HG02970 (cell line): ENCODE data around the gene ECSIT.

Experiments used
- ATAC-seq: cut with Tn5 transposase; IDR thresholded peaks from one replicate; pipeline ENCODE4 v1.9.1; 2021; ENCODE audit warnings: mild to moderate bottlenecking, moderate library complexity, moderate number of reproducible peaks; ENCODE audit not compliant: unreplicated experiment, low FRiP score

ECSIT gene

DNA sequence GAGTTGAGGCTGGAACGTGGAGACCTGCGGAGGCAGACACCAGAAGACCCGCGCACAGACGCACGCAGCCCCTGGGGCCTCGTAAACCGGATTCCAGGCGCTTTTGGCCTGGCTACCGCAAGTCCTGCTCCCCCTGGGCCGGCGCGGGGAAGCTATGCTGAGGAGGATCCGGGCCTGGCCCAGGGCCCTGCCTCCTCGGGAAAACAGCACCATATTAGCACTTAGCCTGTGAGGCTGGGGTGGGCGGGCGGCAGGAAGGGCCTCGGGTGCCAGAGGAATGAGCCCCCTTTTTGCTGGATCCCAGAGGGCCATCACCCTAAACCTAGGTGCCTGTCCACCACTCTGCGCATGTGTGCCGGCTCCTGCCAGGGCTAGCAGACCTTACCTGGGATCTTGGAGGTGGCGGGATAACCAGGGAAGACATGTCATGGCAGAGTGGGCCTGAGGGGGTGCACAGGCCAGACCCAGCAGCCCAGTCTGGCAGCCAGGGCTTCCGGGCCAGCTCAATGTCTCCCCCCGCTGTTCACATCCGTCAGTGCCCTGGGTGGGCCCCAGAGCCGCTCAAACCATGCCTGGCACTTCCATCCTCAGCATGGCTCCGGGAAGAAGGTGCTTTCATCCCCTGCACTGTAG, 22.8 kb upstream of the ECSIT start:
- ATAC-seq, result no peak

DNA sequence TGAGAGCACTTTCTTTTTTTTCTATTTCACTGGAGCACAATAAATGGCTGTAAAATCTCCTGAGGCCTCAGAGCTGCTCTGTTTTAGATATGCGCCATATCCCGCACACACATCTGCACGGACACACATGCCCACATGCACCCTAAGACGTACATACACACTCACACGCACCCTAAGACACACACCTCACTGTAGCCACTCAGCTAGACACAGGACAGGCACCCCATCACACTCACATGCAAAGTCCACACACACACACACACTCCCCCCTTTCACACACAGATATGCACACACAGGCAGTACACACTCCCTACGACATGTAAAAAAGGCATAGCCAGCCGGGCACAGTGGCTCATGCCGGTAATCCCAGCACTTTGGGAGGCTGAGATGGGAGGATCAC, 21.3 kb upstream of the ECSIT start:
- ATAC-seq, result no peak

DNA sequence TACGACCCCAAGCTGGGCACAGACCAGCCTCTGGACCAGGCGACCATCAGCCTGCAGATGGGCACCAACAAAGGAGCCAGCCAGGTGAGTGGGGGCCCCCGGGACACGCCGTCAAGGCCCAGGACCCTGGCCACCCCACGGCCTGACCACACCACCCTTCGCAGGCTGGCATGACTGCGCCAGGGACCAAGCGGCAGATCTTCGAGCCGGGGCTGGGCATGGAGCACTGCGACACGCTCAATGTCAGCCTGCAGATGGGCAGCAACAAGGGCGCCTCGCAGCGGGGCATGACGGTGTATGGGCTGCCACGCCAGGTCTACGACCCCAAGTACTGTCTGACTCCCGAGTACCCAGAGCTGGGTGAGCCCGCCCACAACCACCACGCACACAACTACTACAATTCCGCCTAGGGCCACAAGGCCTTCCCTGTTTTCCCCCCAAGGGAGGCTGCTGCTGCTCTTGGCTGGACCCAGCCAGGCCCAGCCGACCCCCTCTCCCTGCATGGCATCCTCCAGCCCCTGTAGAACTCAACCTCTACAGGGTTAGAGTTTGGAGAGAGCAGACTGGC, 20.5 kb upstream of the ECSIT start:
- ATAC-seq, result no peak

DNA sequence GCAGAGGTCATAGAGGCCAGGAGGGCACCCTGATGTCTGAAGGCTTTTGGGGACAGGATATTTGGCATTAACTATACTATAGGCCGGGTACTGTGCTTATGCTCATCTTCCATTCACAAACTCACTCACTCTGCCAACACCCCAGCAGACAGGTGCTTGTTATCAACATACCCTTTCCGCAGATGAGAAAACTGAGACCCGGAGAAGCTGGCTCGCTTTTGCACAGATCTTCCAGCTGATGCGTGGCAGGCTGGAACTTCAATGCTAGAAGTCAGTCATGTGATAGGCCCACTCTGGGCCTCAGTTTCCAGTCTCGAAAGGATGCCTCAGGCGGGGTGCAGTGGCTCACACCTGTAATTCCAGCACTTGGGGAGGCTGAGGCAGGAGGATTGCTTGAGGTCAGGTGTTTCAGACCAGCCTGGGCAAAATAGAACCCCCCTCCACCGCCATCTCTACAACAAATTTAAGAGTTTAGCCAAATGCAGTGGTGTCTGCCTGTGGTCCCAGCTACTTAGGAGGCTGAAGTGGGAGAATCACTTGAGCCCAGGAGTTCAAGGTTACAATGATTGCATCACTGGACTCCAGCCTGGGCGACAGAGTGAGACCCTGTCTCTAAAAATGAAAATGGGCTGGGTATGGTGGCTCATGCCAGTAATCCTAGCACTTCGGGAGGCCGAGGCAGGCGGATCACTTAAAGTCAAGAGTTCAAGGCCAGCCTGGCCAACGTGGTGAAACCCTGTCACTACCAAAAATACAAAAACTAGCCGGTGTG, 19.2 kb upstream of the ECSIT start:
- no peak for ATAC-seq

DNA sequence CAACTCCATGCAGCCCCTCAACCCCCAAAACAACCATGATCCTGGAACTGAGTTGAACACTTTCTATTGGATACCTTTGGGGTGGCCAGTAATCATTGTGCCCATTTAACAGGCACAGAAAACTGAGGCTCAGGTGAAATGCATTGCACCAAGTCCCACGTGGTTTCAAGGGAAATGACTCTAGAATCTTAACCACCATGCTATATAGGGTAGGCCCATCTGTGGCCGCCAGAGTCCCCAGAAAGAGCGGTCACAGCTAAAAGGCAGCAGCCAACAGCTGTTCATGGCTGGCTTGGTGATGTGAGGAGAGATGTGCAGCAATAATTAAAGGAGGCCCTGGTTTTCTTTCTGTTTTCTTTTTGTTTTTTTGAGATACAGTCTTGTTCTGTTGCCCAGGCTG, 12.3 kb upstream of the ECSIT start:
- no peak for ATAC-seq

DNA sequence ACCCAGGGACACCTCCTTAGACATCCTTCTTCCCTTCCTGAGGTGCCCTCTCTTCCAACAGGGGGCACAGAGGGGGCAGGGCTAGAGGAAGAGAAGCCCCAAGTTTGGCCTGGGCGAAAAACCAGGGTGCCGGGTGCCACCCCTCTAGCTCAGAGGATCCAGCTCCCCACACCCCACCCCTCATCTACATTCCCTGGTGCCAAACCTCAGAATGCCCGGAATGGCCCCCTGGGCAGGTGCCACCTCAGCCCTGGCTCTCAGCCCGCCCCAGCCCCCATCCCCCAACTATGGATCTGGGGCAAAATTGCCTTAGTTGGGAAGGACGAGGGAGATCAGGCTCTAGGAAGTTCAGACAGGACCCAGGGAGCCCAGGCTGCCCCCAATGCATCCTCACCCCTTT, 11.7 kb upstream of the ECSIT start:
- ATAC-seq, result no peak

DNA sequence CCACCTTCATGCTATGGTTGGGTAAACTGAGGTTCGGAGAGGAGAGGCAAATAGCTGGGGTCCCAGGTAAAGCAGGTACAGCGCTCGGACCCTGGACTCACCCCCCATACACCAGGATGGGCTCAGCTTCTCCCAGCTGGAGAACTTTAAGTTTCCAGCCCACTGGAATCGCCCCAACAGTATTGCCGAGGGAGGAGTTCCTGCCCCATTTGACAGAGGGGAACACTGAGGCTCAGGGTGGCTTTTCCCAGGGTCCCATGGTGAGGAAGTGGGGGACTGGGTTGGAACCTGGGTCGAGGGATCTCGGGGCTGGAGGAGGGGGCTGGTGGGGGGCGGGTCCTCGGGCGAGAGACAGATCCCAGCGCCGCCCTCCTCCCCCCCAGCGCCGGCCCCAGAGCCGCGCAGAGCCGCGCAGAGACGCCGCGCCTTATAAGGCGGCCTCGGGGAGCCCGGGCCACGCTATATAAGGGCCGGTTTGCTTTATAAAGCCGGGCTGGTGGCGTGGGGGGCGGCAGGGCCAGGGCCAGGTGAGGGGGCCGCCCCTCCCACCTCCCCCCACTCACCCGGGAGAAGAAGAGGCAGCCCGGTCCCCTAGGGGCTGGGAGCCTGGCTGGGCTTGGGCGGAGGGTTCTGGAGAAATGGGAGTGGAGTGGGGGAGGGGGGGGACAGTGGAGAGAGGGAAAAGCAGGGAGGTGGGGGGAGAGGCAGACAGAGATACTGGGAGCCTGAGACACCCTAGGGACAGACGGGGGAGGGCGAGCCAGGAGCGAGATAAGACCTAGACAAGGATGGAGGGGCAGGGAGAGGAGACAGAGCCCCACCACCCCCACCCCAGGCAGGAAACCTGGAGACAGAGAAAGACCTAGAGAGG, 10.8 kb upstream of the ECSIT start:
- no peak for ATAC-seq

DNA sequence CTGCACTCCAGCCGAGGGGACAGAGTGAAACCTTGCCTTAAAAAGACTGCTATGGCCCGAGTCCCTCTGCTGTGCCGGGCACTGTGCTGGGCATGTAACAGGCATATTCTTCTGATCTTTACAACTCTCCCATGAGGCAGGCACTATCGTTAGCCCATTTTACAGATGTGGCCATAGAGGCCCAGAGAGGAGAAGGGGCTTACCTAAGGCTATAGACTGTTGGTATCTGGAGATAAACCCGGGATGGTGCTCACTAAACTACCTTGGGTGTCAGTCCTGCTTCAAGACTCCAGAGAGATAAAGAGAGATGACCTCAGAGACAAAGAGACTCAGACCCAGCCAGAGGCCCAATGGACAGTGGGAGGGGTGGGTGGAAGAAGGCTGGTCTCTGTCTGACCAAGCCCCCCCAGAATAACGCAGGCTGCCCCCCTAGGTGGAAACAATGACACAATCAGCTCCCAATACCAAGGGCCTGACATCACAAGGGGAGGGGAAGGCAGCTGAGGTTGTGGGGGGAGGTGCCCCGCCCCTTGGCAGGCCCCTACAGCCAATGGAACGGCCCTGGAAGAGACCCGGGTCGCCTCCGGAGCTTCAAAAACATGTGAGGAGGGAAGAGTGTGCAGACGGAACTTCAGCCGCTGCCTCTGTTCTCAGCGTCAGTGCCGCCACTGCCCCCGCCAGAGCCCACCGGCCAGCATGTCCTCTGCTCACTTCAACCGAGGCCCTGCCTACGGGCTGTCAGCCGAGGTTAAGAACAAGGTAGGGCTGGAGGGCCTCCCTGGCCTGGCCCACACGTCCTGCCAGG, 9.5 kb upstream of the ECSIT start, which contains the start of gene CNN1:
CNN1 (plus strand) TSS at position 620 of the 805 bp plus-strand sequence; CDS start at position 697, 77 bp downstream.
- ATAC-seq, result no peak

DNA sequence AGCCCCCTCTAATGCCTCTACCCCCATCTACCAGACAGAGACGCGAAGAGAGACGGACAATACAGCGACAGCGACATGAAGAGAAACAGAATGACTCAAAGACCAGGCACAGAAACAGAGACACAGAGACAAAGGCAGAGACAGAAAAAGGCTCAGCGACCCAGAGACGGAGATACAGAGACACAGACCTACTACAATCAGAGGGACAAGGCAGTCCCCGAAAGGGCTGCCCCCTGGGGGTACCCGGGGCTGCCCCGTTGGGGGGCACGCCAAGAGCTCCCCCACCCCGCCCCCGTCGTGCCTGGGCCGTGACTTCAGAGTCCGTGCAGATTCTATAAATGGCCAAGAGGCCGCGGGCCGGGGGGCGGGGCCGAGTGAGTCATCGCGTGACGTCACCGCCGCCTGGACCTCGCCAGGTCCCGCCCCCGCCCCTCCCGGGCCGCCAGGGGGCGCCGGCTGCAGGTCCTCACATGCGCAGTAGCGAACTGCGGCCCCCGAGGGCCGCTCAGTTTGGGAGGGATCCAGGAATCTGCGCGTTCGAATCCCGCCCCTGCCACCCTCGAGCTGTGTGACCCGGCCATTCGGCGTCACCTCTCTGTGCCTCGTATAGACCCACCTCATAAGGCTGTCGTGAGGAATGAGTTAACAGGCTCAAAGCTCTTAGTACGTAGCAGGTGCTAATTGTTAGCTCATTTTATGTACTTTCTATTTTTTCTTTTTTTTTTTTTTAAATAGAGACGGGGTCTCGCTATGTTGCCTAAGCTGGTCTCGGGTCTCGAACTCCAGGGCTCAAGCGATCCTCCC, 7.1 kb upstream of the ECSIT start:
- ATAC-seq, result peak; percentile 76

DNA sequence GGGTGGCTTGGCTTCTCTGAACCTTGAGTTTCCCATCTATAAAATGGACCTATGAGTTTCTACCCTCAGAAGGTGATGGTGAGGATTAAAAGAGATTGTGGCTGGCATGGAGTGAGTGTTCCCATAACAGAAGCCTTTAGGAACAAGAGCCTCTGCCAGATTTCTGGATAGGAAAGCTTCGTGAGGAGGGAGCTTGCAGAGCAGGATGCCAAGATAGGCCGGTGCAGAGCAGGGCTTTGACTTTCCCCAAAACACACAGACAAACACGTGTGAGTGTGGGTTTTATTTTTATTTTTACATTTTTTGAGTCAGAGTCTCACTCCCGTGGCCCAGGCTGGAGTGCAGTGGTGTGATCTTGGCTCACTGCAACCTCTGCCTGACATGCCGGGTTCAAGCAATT, 6.0 kb upstream of the ECSIT start:
- ATAC-seq, result no peak

DNA sequence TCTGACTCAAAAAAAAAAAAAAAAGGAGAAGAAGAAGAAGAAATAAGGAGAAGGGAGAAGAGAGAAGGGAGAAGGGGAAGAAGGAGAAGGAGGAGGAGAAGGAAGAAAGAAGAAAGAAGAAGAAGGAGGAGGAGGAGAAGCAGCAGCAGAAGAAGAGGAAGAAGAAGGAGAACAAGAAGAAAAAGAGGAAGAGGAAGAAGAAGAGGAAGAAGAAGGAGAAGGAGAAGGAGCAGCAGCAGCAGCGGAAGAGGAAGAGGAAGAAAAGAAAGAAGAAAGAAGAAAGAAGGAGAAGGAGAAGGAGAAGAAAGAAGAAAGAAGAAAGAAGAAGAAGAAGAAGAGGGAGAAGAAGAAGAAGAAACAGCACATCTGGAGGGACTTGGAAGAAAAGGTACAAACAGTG, 5.6 kb upstream of the ECSIT start:
- no peak for ATAC-seq

DNA sequence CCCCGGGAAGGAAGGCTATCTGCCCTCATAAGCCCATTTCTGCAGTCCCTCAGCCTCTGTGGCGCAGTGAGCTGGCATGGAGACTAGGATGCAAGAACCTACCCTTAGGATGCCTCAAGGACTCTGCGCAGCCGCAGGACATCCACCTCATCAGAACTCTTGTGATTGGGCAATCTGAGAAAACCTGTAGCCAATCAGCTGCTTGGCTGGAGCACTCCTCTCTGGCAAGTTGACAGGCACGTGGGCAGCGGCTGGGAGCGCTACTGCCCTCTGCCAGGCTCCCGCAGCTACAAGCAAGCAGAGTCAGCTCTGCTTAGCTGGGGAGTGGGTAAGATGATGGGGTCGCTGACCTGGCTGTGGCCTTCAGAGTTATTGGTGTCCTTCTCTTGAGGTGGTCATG, 1.5 kb upstream of the ECSIT start:
- ATAC-seq, result no peak

DNA sequence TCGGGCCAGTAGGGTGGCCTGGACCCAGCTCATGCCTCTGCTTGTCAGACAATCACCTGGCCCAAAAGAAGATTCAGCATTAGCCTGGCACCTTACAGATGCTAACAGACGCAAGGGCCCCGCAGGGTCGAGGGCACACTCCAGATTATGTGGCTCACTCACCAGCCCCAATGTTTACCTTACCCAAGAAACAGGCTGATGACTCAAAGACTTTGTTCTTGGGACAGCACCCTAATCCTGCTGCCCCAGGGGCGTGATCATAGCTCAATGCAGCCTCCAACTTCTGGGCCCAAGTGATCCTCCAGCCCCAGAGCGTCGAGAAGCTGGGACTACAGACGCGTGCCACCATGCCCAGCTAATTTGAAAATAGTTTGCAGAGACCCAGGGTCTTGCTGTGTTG, 9.8 kb downstream of the ECSIT start:
- no peak for ATAC-seq

DNA sequence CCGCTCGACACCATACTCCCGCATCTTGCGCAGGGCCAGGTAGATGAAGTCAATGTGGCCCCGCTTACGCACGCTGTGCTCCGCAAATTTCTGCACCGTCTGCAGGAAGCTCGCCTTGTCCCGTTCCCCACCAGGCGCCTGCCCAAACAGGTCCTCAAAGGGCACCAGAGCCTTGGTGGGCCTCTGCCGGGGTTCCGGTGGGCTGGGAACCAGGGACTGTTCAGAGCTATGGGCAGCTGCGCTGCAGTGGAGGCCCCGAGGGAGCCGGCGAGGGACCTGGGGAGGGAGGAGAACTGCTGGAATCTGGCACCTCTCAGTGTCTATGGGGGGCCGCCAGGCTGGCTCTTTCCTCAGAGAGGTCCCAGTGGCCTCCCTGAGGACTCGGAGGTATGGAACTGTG, 15.0 kb downstream of the ECSIT start:
- ATAC-seq, result no peak

DNA sequence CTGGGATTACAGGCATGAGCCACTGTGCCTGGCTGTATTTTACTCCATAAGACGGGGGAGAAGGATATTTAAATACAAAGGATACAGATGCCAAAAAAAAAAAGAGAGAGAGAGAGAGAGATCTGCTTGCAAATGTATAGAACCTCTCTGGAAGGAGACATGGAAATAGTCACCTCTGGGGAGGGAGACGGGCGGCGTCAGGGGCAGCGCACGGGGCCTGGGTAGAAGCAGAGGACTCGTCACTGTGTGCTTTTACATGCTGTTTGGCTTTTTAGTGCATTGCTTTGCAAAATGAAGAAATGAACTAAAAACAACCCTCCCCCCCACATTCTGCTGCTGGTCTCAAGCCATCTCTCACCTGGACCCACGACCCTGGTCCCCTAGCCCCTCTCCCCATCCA, 18.5 kb downstream of the ECSIT start:
- no peak for ATAC-seq

DNA sequence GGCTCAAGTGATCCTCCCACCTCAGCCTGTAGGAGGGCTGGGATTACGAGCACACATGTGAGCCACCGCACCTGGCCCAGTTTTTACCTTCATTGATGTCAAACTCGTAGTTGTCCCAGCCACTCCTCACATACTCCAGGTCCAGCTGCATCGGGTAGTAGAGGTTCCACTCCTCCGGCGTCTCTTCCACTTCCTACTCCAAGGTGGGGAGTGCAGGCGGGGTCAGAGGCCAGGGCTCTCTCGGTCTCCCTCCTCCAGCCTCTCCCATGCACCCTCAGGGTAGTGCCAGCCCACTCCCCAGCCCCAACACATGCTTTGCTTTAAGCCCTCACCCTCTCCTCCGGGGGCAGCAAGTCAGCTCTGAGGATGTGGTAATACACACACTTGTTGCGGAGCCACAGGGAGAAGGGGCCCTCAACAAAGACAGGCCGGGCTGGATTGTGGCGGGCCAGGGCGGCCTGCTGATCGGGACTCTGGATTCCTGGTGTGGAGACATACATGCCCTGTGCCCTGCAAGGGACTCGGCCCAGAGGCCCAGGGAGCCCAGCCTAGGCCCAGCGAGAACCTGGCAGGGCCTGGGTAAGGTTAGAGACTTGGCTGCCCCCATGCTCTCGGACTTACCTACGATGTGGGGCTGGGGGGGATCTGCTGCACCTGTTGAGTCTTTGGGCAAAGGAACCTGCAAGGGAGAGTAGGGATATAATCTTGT, 21.4 kb downstream of the ECSIT start:
- ATAC-seq, result no peak

DNA sequence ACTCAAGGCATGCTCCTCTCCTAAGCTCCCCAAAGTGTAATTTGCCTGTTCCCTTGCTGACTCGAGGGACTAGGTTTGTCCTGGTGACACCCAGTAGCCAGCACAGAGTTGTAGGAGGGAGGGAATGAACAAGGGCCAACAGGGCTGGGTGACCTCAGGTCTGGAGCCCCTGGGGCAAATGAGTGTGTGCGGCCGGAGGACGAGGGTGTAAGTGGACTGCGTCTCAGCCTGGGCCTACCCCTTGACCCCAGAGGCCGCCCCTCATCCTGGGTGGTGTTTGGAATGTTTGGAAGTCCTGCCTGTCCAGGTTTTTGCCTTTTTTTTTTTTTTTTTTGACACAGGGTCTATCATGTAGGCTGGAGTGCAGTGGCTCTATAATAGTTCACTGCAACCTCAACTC, 22.0 kb downstream of the ECSIT start:
- ATAC-seq, result no peak

DNA sequence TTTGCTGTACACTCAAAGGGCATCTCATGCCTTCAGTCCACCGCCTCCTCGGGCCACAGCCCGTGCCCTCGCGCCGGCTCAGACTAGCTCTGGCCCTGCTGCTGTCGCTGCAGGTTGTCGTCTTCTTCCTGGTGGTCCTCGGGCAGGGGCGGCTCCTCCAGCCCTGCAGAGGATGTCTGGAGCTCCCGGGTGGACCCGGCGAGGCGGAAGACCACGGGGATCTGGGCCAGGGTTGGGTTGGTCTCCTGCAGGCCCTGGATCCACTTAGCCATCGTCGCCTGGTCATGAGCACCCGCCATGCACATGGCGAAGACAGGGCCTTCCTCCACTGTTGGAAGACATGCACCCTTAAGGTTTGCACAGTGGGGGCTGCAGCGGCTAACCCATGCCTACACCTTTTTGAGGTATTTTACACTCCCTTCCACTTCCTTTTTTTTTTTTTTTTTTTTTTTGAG, 22.8 kb downstream of the ECSIT start:
- ATAC-seq, result peak; percentile 26
